ENCODE measurements around the gene CACNA1I.

DNA sequence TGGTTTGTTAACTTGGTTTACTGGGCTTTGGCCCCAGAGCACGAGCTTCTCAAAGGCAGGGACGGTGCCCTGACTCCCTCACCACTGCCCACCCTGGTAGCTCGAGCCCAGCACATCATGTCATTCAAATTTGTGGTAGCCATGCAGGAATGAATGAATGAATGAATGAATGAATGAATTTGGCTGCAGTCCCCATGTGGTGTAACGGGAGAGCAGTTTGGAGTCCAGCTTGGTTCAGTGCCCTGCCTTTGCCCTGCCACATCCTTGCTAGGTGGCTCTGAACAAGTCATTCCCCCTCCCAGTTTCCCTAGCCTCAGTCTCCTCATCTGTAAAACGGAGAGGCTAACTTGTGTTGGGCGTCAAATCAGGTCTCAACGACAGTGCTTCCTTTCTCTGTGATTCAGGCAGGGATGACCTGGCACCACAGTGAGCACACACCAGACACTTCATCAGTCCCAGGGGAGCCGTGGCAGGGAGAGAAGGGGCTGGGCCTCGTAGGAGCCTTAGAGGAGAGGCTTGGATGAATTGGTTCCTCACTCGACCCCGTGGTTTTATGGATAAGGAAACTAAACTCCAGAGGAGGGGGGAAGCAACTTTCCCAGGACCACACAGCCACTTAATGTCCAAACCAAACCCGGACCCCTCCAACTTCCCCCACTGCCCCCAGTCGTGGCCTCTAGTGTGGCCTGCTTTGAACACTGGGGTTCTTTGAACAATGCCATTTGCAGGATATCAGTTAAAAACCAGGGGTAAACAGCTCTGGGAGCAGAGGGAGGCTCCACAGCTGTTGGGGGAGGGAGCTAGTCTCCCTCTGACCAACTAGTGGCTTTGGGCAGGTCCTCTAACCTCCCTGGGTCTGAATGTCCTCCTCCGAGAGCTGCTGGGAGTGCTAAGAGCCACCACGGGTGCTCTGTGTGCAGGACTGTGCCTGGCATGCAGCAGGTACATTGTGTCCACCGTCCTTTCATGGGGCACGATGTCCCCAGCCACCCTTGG lies 86.2 kb downstream of the CACNA1I start:
- TF ChIP-seq, protein P1, sequence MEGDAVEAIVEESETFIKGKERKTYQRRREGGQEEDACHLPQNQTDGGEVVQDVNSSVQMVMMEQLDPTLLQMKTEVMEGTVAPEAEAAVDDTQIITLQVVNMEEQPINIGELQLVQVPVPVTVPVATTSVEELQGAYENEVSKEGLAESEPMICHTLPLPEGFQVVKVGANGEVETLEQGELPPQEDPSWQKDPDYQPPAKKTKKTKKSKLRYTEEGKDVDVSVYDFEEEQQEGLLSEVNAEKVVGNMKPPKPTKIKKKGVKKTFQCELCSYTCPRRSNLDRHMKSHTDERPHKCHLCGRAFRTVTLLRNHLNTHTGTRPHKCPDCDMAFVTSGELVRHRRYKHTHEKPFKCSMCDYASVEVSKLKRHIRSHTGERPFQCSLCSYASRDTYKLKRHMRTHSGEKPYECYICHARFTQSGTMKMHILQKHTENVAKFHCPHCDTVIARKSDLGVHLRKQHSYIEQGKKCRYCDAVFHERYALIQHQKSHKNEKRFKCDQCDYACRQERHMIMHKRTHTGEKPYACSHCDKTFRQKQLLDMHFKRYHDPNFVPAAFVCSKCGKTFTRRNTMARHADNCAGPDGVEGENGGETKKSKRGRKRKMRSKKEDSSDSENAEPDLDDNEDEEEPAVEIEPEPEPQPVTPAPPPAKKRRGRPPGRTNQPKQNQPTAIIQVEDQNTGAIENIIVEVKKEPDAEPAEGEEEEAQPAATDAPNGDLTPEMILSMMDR (conservative IDR thresholded peaks at IDR 0.05 in 1 of 2, IDR thresholded peaks at IDR 0.05 in 1 of 2; ENCODE audit: extremely low read depth in 1 of 2, insufficient read depth in 1 of 2, low read depth in 1 of 2, low read length in 2 of 2), result no peak
- TF ChIP-seq EZH2 (IDR thresholded peaks at IDR 0.05; ENCODE audit: borderline replicate concordance, low read length), result no peak

All from mammary epithelial cell (primary cell).